ENCODE measurements around the gene AMBRA1.

Gene AMBRA1

DNA sequence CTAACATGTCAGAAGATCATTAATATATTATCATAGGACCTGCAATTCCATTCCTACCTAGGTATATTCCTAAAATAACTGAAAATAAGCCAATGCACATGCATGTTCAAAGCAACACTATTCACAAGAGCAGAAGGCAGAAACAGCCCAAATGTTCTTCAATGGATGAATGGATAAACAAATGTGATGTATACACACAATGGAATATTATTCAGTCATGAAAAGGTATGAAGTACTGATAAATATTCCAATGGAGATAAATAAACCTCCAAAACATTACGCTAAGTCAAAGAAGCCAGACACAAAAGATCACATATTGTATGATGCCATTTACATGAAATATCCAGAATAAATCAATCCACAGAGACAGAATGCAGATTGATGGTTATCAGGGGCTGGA is 16.8 kb downstream of the AMBRA1 start:
- TF ChIP-seq CTCF (IDR thresholded peaks at IDR 0.05; ENCODE audit: poor library complexity, severe bottlenecking): no peak
- DNase-seq (ENCODE audit: low spot score): no peak
- no peak overlapping the region for H3K4me3 ChIP-seq (ENCODE audit: severe bottlenecking)
- no peak for ATAC-seq (ENCODE audit: low read depth)
- H3K27ac ChIP-seq (ENCODE audit: poor library complexity, severe bottlenecking): no peak overlapping the region
- H3K4me1 ChIP-seq (ENCODE audit: insufficient read depth, poor library complexity, severe bottlenecking): peaks cover 4% of the 10 kb centered on the region
- H3K27me3 ChIP-seq (ENCODE audit: insufficient read depth, poor library complexity, severe bottlenecking): no peaks in the 10 kb centered on the region
- H3K9me3 ChIP-seq (ENCODE audit: severe bottlenecking): no peaks in the 10 kb centered on the region
- H3K36me3 ChIP-seq (ENCODE audit: low read depth): no peaks in the 10 kb centered on the region

- no peak for TF ChIP-seq CTCF (IDR thresholded peaks at IDR 0.05; ENCODE audit: poor library complexity, severe bottlenecking)
- no peak overlapping the region for H3K27ac ChIP-seq (ENCODE audit: poor library complexity, severe bottlenecking)
- no peaks in the 10 kb centered on the region for H3K27me3 ChIP-seq (ENCODE audit: insufficient read depth, poor library complexity, severe bottlenecking)
- DNase-seq (ENCODE audit: low spot score) (no peak), ATAC-seq (ENCODE audit: low read depth) (no peak)
- no peak overlapping the region for H3K4me3 ChIP-seq (ENCODE audit: severe bottlenecking)
- no peaks in the 10 kb centered on the region for H3K9me3 ChIP-seq (ENCODE audit: severe bottlenecking)
- H3K36me3 ChIP-seq (ENCODE audit: low read depth): no peaks in the 10 kb centered on the region
- H3K4me1 ChIP-seq (ENCODE audit: insufficient read depth, poor library complexity, severe bottlenecking): peaks cover 4% of the 10 kb centered on the region
Measured at GRCh38 chr11:46574656-46575055, 19.2 kb downstream of the AMBRA1 start.

DNA sequence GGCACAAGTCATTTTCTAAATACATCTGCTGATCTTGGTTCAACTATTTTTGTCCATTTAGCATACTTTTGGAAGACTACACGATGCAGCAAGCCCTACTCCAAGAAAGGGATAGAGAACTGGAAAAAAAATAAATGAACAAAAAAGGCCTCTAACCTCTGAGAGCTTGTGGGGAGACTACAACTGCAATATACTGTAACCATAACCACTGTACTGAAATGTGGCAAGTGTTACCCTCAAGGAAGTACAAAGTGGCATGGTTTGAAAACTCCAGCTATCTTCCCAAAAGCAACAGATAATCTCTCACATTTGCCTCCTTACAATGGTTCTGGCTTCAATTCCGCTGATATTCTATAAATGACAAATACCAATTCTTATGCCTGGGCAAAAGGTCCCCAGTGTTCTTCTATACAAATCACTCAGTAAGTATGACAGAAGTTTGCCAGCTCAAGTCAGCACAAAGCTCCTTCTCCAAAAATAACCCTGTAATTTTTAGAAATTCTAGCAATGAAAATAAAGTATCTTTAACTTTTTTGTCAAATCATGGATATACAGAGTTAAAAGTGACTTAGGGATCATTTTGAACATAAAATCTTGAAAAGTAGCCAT is 22.9 kb downstream of the AMBRA1 start:
- no peak for TF ChIP-seq CTCF (IDR thresholded peaks at IDR 0.05; ENCODE audit: poor library complexity, severe bottlenecking)
- Histone ChIP-seq H3K36me3 (ENCODE audit: low read depth) (no peaks in the 10 kb centered on the region), H3K27ac (ENCODE audit: poor library complexity, severe bottlenecking) (no peak overlapping the region), H3K4me1 (ENCODE audit: insufficient read depth, poor library complexity, severe bottlenecking) (no peaks in the 10 kb centered on the region), H3K27me3 (ENCODE audit: insufficient read depth, poor library complexity, severe bottlenecking) (no peaks in the 10 kb centered on the region), H3K4me3 (ENCODE audit: severe bottlenecking) (no peak overlapping the region), H3K9me3 (ENCODE audit: severe bottlenecking) (no peaks in the 10 kb centered on the region)
- ATAC-seq (ENCODE audit: low read depth) (no peak), DNase-seq (ENCODE audit: low spot score) (no peak)

GRCh38 chr11:46565232-46565840 is 28.5 kb downstream of the AMBRA1 start:
- Histone ChIP-seq H3K4me3 (ENCODE audit: severe bottlenecking) (no peak overlapping the region), H3K9me3 (ENCODE audit: severe bottlenecking) (no peaks in the 10 kb centered on the region), H3K27me3 (ENCODE audit: insufficient read depth, poor library complexity, severe bottlenecking) (no peaks in the 10 kb centered on the region), H3K27ac (ENCODE audit: poor library complexity, severe bottlenecking) (peak overlapping the region; percentile 20), H3K4me1 (ENCODE audit: insufficient read depth, poor library complexity, severe bottlenecking) (peaks cover 18% of the 10 kb centered on the region), H3K36me3 (ENCODE audit: low read depth) (no peaks in the 10 kb centered on the region)
- DNase-seq (ENCODE audit: low spot score) (no peak), ATAC-seq (ENCODE audit: low read depth) (no peak)
- no peak for TF ChIP-seq CTCF (IDR thresholded peaks at IDR 0.05; ENCODE audit: poor library complexity, severe bottlenecking)

DNA sequence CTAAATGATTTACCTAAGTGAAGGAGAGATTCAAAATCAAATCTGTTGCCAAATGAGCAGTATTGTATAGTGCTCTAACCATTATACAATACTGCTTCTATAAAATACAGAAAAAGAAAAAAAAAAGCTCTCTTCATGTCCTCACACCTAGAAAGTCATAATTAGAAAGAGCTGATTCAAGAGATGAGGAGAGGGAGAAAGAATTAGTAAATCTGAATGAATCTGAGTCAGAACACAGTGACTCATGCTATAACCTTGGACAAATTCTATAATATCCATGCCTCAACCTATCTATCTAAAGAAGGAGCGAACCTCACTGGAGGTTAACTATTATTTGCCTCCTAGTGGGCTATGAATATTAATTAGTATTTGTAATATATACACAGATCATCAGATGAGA is 29.4 kb downstream of the AMBRA1 start:
- no peak for DNase-seq (ENCODE audit: low spot score)
- peak; percentile 91 for ATAC-seq (ENCODE audit: low read depth)
- H3K27ac ChIP-seq (ENCODE audit: poor library complexity, severe bottlenecking): peak overlapping the region; percentile 20
- no peak overlapping the region for H3K4me3 ChIP-seq (ENCODE audit: severe bottlenecking)
- no peaks in the 10 kb centered on the region for H3K27me3 ChIP-seq (ENCODE audit: insufficient read depth, poor library complexity, severe bottlenecking)
- H3K9me3 ChIP-seq (ENCODE audit: severe bottlenecking): no peaks in the 10 kb centered on the region
- peaks cover 26% of the 10 kb centered on the region for H3K4me1 ChIP-seq (ENCODE audit: insufficient read depth, poor library complexity, severe bottlenecking)
- H3K36me3 ChIP-seq (ENCODE audit: low read depth): no peaks in the 10 kb centered on the region
- TF ChIP-seq CTCF (IDR thresholded peaks at IDR 0.05; ENCODE audit: poor library complexity, severe bottlenecking): no peak
